KBM-7 (cell line): ENCODE results near the gene ACOX3.

Experiments
- DNase-seq: peaks from one replicate; pipeline ENCODE4 v3.0.0-alpha.2; 2015
- in situ Hi-C: fragments of 300-500 bp; cut with MboI; formaldehyde crosslinking; loops from 2 replicates; pipeline ENCODE4 v1.14.3; 2020; ENCODE audit warnings: low sequenced_read_pairs, low pct_unique_long_range_greater_than_20kb, mixed read lengths

Gene ACOX3

DNA sequence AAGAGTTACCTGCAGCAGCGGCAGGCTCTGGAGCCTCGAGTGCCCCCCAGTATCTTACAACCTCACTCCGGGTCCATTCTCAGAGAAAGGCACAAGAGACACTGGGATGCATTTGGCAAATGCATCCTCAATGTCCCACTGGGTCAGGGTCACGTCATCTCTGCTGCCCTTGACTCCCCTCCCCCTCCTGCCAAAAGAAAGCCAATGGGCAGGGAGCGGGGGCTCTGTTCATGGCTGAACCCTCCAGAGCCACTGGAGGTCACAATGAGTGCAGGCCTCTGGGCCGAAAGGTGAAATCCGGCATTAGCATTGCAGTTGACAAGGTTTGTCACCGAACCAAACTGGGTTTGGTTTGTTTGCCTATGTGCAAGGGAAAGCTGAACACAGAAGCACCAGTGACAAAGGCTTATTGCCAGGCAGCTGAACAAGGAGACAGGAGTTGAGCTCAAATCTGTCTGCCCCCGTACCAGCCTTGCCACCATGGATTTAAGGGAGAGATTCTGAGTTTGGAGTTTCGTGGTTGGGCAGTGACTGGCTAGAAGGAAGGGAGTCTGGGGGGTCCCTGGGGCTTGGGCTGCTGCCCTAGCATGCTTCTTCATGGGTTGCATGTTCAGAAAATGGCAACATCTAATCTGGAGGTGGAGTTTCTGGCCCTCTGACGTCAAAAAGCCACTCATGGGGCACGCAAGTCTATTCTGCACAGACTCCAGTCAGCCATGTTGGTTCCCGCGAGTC lies 106.6 kb downstream of the ACOX3 start:
- in situ Hi-C loops: no loop called here
- DNase-seq: no peak

DNA sequence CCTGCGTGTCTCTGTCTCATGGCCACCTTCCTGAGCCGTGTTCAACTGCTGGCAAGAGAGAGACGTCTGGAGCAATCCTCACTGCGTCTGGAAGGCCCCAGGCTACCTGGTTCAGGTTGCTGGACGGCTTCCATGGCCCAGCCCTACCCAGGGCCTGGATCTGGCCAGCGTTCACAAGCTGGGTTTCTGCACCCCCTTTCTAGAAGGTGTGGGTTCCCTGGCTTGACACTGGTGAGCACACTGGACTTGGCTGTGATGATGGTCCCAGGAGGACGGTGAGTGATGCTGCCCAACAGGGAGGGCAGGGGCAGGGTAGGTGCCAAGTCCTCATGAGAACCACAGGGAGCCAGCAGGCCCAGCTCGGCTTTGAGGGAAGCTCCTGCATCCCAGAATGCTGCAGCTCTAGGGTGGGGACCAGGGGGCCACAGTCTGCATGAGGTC lies 107.6 kb downstream of the ACOX3 start:
- in situ Hi-C loops: no loop called here
- DNase-seq: no peak

DNA sequence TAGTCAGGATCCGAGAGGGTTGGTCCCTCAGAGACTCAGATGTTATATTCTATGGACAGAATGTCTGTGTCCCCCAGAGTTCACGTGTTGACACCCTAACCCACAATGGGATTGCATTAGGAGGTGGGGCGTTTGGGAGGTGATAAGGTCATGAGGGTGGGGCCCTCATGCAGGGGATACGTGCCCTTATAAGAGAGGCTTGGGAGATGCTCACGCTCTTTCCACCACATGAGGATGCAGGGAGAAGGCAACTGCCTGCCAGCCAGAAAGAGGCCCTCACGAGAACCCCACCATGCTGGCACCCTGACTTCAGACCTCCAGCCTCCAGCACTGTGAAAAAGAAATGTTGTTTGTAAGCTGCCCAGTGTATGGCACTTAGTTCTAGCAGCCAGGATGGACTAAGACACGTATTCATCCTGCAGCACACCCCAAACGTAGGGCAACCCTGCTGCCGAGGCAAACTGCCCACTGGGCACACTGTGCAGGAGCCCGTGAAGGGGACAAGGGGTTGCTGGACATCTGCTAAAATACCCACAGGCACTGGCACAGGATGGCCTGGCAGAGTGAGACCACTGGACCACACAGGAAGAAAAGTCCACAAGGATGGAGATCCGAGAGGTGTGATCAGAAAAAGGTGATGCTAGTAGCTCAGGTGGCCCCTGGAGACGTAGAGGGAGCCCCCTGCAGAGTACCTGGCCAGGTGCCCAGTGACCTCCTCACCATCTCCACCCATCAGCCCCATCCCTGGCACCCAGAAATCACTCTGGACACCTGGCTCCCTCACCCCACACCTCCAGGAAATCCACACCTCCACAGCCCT lies 108.3 kb downstream of the ACOX3 start:
- no peak for DNase-seq
- in situ Hi-C loops: no loop called here

DNA sequence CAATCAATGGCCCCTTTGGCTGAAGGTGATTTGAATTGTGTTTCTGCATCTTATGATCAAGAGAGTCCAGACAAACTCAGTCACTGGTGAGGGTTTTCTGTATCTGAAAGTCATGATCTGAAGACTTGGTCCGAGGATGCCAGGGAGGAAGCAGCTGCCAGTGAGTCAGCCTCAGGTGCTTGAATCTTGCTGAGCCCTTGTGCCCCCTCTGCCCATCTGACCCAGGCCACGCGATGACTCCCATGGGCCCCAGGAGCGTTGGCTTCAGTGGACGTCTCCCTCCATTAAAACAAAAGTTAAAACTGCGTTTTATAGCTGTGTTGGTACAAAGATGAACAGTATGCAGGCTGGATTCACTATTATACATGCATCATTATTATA lies 109.0 kb downstream of the ACOX3 start:
- in situ Hi-C loops: no loop called here
- DNase-seq: no peak

DNA sequence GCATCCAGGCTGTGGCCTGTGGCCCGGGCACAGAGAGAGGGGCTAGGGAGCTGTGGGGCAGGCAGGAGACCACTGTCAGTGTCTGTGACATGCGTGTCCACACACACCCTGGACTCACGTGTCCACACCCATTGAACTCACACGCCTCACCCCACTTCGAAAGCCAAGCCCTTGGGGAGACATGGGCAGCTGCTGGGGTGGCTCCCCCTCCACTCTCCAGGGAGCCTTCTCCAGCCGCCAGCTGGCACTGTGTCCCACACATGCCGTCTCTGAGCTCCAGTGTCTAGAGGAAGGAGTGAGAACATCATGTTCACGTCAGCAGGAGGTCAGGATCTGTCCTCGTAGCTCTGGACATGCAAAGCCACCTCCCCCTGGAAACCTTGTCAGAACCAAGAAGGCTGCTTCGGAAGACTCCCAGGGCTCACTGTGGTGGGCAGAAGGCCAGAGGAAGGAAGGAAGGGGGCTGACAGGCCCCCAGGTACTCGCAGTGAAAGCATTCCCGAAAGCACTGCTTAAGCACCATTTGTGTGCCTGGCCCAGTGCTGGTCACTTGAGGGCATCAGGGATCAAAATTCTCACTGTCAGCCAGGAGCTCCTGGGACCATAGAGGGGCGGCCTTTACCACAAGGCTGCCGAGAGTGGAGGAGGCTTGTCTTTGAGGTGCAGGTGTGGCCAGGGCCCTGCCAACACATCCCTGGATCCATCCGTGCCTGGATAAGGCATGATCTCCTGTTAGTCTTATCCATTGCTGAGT lies 109.5 kb downstream of the ACOX3 start:
- DNase-seq: no peak
- in situ Hi-C loops: no loop called here

DNA sequence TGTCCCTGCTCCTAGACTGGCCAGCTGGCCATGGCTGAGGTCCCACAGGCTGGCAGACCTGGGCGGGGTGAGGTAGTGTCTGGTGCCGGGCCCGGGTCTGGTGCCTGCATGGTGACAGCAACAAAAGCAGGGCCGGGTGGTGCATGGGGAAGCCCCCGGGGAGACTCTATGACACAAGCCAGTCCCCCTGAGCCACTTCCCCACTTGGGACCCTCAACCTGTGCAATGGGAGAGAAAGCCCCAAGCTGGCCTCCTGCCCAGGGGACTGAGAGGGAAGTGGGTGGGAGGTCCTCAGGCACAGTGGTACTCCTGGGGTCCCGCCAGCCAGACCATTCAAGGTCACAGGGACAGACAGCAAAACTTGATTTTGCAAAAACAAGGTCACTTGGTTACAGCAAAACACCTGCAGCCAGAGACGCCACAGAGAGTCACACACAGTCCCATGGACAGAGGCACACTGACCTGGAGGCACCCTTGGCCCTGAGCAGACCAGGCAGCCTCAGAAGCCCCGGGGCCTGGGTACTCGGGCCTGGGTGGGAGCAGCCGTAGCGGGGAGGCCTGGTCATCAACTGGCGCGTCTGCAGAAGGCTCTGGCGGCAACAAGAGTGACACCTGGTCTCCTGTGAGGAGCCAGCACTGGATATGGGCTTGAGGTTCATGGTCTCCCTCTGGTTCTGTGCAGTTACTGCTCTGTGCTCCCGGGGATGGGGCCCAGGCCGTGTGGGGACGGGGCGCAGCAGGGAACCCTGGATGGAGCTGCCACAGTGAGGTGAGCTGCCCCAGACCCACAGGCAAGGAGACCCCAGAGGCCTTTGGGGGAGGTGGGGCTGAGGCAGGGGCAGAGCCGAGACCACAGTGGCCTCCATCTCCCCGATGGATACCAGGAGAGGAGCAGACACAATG lies 110.4 kb downstream of the ACOX3 start:
- no peak for DNase-seq
- in situ Hi-C loops: no loop called here

DNA sequence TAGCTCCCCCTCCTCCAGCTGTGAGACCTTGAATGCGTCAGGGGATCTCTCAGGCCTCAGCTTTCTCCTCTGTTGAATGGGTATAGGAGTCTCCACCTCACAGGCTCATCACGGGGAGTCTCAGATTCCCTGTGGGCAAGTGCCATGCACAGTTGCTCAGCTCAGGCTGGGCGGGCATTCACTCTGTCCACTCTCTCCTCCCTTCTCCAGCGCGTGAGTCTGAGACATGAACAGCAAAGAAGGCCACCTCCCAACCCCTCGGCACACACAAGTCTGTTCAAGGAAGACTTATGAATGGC lies 111.0 kb downstream of the ACOX3 start:
- in situ Hi-C loops: no loop called here
- no peak for DNase-seq

DNA sequence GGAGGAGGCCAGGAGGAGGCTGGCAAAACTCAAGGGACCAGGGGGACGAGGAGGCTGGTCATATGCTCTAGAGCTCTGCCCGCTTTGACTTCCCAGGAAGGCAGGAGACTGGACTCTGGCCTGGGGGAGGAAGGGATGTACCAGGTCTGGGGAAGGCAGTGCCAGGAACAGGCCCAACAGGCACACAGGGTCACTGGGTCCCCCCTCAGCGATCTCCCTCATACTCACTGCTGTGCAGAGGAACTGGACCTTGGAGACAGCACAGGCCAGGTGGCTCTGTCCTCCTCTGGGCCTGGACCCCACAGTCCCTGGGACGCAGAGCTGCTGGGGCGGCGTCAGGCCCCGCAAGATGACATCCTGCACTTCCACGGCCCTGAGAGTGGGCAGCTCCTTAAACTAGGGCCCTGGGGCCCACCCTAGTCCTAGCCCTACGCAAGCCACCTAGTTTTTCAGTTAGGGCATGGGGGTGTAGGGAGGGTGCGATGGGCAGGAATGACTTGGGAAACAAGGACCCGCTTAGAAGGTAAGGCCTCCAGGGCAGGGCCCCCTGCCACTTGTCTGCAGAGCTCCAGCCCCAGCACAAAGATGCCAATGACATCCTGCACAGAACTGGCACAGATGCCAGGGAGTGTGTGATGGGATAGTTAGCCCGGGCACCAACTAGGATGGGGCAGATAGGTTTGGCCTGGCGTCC lies 111.5 kb downstream of the ACOX3 start:
- in situ Hi-C loops: no loop called here
- DNase-seq: no peak

DNA sequence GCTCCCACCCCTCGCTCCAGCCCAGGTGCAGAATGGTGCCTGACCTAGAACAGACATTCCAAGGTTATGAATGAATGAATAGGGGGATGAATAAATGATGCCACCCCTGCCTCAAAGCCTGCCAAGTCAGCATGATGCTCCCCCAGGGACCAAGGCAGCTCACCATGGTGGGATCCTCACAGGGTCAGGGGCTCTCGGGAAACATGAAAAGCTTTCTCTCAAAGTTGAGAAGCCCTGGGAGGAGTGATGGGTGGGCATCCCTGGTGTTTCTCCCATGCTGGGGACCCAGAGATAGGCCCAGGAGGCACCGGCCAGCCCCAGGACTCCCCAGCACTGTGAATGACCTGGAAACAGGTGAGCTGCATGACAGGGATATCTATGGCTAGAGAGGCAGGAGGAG lies 112.1 kb downstream of the ACOX3 start:
- in situ Hi-C loops: no loop called here
- no peak for DNase-seq

DNA sequence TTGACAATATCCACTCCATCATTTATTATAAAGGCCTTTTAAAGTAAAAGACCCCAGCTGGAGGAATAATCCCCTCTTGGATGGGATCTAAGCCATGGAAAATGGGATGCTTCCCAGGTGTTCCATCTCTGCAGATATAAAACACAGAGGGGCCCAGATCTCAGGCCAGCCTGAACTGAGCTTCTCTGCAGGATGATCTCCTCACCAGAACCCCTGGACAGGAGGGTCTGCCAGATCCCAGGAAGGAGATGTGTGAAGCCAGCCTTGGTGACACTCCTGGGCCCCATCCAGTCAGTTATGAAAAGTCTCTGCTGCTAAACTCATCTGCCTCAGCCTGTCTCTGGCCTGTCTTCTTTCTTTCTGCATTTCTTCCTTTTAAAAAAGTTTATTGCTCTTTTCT lies 114.3 kb downstream of the ACOX3 start:
- in situ Hi-C loops: no loop called here

DNA sequence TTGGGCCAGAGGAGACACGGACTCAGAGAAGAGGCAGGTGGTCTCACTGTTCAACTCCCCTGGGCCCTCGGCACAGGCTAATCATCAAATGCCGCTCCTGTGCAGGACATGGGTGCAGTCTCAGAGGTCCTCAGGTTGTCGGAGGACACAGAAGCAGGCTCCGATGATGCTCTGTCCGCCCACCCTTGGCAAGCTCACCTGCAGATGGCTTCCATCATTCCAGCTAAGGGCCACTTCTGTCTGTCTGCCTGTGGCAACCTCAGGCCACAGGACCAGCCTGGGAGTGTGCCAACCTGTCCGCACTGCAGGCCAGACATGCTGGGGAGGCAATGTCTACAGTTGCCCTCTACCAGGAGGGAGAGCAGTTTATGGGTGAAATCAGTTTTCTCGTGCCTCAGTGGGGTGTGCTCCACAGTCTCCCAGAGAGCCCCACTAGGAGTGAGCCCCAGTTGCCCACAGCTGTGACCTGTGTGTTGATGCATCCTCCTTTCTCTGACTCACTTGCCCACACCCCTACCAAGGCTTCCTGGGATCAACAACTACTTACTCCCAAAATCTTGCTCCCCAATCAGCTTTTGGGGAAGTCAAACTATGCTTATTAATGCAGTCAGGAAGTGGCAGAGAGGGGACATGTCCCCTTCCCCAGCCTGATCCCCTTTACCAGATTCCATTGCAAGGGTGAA lies 115.1 kb downstream of the ACOX3 start:
- in situ Hi-C loops: no loop called here
- DNase-seq: no peak

More for the DNA sequence above, 114.3 kb downstream of the ACOX3 start:
- DNase-seq: no peak

DNA sequence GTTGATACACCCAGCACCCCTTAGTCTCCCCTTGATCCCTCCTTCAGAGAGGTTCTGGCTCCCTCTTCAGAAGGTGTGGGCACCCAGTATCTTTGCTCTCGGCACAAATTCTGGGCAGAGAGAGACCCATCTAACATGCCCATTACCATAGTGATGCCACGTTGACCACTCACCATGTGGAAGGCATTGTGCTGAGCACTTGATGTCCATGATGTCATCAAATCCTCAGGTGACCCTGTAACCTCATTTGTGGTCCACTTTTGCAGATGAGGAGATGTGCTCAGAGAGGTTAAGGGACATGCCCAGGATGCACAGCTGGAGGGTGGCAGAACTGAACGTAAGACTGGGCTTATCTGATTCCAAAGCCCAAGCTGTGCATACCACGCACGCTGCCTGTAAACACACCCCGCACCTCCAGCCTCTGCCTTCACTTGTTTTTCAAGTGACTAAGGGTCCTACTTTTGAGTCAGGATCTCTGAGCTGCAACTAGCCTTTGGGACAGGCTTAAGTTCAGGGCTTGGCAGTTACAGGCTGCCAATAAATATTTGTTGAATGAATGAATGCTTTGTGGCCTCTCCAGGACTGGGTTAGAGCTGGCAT lies 115.8 kb downstream of the ACOX3 start:
- in situ Hi-C loops: no loop called here
- no peak for DNase-seq

DNA sequence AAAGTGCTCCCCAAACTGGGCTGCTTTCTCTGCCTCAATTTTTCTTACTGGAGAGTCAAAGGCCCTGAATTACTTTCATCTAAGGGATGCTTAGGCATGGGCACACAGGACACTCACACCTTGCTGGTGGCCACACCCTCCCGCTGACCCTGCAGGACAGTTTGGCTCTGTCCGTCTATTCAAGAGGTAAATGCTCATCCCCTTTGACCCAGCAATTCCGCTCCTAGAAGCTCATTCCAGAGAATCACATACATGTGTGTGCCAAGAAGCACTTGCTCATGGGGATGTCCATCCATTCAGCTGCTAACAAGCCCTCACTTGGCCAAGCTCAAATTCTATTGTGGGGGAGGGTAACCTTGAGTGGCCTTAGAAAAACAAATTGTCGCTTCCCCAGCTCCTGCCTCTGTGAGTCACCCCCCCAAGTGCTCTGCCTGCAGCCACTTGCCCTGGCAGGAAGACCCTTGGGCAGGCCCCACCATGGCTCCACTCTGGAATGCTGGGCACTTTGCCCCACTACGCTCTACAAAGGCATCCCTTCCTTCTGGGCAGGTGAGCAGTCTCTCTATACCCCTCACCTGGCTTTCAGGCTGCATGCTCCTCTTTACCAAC lies 116.5 kb downstream of the ACOX3 start:
- in situ Hi-C loops: no loop called here
- no peak for DNase-seq

DNA sequence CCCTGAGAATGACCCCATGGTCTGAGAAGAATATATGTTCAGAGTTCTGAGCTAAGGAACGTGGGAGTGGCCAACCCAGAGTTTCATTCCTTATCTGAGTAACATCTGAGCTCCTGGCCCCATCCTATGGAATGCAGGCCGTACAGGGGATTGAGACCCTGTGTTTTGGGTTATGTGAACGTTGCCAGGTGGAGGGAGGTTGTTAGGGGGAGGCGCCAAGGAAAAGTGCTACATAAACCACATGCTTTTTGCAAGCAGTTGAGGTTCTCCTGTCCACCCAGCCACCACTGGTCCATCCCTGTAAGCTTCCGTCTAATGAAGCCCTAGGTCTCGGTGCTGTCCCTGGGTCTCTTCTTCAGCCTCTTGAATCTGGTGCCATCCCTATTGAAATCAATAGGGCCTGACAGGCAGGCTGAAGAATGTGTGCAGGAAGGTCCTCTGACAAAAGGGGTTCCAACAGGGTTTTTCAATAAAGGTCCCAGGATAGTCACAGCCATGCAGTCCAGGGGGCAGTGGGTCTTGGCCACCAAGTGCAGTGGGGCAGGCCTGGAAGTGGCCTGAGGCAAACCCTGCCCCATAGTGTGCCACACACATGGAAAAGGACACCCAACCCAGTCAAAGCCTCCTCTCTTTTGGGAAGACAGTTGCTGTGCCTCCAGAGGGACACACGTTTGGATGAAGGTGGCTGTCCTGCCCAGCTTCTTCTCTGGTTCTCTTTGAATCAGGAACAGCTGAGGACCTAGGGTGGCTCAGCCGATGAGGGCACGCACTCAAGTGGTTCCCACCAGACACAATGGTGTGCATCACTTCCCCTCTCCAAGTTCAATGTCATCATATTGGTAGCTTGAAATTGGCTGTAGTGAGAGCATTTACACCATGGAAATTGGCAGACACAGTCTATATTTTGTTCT lies 117.5 kb downstream of the ACOX3 start:
- DNase-seq: no peak
- in situ Hi-C loops: no loop called here

DNA sequence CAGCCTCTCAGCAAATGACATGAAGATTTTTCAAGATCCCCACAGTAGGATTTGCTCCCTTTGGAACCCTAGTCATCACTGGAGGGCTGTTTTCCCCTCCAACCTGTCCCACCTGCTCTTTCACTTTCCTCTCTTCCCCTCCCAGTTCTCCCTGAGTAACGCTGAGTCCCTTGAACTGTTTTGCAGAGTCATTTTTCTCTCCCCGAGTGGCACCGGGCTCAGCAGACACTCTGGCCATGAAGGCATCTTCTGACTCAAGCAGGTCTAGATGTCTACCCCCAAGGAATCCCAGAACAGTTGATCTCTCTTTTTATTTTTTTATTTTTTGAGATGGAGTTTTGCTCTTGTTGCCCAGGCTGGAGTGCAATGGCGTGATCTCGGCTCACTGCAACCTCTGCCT lies 118.8 kb downstream of the ACOX3 start:
- DNase-seq: no peak
- in situ Hi-C loops: no loop called here

DNA sequence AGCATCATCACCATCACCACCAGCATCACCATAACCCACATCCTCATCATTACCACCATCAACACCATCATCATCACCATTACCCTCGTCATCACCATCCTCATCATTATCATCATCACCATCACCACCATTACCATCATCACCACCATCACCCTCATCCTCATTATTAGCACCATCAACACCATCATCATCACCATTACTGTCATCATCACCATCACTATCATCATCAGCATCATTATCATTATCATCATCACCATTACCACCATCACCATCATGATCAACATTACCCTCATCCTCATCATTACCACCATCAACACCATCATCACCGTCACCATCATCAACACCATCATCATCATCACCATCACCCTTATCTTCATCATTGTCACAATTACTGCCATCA lies 119.3 kb downstream of the ACOX3 start:
- in situ Hi-C loops: no loop called here
- no peak for DNase-seq

DNA sequence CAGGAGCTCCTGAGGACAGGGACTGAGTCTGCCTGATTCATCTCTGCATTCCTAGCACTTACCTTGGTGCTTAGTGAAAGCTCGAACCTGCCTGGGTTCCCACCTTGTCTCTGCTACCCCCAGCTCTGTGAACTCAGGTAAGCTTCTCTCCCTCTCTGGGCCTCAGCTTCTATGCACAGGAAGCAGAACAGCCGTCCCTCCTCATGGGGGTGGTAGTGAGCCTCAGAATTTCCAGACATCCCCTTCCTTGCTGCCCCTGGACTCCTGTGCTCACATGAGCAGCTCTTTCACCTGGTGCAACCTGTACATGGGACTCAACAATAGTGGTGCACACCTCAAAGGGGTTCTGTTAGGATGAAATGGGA lies 120.2 kb downstream of the ACOX3 start:
- DNase-seq: peak; percentile 3
- in situ Hi-C loops: no loop called here
